Suppressor macrophage treated with lipopolysaccharide for 4 hours (primary cell): ENCODE results near the gene AMOTL1.

Experiments used
- DNase-seq: peaks from one replicate; pipeline ENCODE4 v3.0.0-alpha.2; 2020

The AMOTL1 gene

DNA sequence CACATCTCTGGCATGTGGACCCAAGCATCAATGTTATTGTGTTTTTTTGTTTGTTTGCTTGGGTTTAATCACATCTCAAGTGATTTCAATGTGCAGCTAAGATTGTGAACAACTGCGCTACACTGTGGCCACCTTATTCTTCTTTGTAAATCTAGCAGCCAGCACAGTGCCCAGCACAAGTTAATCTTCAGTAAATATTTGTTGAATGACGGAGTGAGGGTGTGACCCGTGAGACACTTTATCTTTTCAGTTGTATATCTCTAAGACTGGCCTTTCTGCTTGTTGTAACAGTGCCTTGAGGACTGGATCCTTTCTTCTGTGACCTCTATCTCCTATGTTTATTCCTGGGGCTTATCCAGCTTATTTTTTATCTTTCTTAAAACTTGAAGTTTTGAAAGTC lies 21.4 kb upstream of the AMOTL1 start:
- DNase-seq: no peak

DNA sequence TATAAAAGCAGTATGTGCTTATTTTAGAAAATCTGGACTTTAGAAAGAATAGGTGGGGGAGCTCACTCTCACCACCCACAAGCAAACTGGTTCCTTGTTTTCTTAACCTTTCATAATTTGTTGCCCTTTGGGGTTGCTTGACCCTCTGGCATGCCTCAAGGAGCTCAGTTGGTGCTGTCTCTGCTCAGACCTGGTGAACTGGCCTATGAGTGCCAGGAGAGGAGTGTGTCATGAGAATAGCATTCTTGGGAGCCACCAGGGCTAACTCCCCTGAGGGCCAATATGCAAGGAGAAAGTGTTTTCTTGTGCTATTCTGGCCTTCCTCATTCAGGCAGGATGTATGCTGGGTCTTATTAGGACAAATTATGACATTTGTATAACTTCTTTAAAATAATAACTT lies 21.0 kb upstream of the AMOTL1 start:
- no peak for DNase-seq

DNA sequence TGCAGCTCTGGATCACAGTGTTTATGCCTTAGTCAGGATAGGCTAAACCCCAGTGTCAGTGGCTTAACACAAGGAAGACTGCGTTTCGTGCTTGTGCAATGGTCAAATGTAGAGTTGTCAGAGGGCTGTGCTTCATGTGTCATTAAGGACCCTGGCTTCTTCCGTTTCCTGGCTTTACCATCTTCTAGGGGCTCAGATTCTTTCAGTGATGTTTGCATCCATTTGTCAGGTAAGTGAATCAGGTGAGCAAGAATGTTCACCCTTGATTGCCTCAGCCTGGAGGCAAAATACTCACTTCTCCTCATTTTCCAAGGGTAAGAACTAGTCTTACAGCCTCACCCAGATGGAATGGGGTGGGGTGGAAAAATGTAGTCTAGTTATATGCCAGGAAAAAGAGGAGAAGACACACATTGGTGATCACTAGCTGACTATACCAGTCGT lies 20.5 kb upstream of the AMOTL1 start:
- no peak for DNase-seq

DNA sequence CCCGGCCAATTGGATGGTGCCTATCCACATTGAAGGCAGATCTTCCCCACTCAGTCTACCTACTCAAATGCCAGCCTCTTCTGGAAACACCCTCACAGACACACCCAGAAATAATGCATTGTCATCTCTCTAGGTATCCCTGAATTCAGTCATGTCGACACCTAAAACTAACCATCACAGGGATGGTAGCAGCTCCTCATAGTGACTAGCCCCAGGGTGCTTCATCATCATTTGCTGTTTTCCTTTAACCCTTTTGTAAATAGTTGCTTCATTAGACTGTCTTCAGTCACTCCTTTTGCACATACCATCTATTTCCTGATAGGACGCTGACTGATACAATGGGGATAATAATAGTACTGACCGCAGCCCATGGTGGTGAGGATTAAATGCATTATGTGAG lies 18.8 kb upstream of the AMOTL1 start:
- DNase-seq: no peak

DNA sequence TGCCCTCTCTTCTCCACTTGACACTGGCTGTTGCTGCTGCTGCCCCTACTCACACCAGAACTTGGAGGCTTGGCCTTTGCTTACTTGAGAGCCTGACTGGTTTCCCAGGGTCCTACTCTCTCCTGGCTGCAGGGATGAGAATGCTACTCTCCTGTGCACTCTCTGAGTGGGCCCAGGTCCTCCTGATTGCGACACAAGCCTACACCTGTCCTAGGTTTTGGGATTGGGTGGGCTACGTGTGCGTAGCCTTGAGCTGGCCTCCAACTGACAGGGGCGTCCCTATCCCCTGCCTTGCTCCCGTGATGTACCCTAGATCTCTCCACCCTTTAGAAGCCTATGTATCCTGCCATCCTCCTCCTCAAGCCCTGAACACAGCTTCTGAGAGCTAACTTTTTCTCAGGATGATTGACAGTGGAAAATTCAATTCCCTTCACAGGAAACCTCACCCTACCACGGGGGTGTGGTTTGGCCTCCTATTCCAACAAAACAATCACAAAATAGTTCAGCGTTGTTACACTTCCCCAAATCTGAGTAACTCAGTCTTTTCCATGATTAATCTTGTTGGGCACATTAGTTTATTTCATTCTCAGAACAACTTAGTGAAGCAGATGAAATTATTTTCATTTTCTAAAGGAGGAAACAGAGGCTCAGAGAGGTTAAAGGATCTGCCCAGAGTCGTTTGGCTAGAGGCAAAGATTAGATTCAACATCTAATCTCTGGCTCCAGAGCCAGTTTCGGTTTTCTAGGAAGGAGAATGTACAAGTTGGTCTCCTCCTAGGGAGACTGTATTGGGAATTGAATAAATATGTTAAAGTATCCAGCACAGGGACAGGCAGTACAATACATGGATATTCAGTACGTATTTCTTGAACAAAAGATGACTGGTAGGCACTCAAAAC lies 17.6 kb upstream of the AMOTL1 start:
- DNase-seq: no peak

DNA sequence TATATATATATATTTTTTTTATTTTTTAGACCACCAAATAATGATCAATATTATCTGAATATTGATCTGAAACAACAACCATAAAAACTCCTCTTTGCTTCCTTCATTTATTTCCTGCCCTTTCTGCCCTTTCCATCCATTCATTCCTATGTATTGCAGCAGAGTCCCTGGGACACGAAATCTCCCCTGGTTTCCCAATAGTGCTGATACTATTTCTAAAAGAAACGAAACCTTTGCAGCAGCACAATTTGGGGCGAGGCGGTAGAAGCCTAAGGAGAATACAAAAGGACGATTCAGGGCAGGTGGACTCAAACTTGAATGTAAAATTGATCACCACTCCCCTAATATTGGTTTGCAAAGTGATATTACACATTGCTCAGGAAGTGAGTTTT lies 16.9 kb upstream of the AMOTL1 start:
- DNase-seq: no peak

DNA sequence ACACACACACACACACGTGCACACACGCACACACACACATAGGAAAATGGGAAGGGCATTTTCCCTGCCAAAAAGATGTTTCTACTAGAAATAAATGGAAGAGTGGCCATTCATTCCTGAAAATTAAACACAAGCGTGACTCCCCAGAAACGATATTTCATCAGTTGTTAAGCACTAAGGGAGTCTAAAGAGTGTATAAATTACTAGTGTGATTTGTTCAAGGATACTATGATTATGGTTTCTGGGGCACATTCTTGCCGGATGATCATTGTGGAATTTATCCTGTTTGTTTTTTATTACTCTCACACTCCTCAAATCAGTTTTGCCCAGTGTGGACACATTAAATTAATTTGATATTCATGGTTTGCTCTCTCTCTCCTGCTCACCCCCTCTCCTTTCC lies 16.4 kb upstream of the AMOTL1 start:
- DNase-seq: no peak

DNA sequence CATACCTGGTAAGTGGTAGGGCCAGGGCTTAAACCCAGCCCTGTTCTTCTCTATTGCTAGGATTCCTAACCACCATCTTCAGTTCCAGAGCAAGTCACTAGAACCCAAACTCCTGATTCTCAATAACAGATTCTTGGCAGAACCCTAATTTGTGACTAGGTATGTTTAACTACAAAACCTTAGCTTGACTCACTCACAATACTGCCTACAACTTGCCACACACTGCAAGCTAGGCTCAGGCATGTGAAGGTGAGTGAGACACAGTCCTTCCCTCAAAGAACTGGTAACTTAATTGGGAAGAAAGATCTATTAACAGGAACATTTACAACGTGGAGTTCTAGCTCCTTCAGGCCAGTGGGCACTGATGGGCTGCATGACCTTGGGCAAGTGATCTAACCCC lies 14.5 kb upstream of the AMOTL1 start:
- no peak for DNase-seq

DNA sequence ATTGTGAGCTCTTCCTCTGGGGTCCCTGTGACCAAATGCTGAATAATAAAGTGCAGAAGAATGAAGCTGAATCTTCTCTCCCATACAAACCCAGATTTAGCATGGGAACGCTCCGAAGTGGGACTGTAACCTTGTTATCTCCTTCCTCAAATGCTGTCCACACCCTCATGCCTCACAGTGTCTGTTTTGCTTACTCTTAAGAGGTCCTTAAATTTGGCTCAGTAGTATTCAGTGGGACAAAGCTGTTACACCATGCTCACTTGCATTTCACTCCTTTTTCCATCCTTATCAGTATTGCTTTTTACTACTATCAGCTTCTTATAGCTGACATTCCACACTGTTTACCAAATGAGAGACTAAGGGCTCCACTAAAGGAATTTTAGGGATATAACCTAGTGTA lies 13.8 kb upstream of the AMOTL1 start:
- DNase-seq: no peak

DNA sequence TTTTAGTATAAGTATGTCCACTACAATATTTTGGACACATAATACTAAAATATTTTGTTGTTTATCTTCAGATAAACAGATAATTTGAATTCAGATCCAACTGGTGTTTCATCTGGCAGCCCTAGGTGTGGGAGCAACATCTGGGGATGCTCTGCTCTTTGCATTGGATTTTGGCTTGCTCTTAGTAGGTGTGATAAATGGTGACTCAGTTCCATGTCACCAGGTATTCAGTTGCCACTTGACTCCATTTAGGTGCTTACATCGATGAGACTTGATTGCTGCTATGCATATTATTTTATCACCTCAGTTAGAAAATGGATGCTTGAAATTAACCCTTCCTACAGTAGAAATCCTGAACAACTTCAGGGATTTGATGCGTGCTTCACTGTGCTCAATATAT lies 13.3 kb upstream of the AMOTL1 start:
- no peak for DNase-seq

DNA sequence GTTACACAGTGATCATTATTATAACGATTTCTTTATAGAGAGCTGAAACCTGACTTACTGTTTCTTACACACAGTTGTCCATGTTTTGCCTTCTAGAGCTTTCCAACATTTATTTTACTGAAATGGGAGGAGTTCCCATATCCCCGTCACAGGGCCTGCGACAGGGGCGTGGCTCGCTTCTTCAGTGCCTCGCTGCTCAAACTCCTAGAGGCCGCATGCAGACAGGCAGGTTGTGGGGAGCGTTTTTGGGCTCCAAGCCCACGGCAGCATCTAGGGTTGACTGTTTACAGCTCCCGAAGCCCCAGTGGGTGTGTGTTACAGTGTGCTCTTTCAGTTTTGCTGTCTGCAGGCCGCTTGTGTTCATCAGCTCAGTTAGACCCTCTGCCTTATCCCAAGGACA lies 12.7 kb upstream of the AMOTL1 start:
- DNase-seq: no peak

DNA sequence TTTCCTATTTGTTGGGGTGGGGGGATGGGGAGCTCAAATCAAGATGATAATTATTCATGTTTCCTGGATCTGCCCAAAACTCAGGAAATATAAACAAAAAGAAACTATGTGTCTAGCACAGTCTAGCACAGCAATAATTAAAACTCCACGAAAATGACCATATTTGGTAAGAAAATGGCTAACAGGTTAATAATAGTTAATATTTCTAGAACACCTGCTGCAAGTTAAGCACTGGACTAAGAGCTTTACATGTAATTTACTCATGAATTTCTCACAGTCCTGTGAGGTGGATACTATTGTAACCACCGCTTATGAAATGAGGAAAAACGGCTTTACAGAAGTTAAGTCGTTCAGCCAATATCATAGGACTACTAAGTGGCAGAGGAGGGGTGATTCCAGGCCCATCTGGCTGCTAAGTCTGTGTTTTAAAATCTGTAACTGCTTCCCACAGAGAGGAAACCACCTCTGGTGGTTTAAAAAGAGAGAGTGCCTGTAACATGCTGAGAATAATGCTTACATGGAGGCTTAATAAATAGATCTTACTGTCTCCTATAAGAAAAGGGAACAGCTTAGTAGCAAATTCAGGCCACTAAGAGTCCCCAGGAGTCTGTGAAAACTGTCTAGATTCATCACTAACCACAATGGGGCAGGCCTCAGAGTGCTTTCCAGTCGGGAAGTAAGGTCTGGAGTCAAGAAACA lies 11.0 kb upstream of the AMOTL1 start:
- DNase-seq: no peak

DNA sequence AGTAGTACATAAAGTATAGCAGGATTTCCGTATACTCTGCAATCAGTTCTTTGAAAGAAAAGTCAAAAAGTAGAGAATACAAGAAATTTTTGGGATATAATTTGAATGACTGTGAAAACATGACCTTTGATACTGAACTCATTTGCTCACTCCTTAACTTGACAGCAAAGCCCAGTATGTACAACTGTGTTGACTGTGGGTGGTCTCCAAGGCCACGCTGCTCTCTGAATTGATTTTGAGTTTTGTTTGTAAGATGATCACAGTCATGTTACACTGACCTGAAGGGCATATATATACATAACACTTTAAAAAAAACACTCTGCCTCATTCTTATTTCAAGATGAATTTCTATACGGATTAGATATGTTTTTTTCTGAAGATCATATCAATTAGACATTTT lies 9.5 kb upstream of the AMOTL1 start:
- DNase-seq: no peak

DNA sequence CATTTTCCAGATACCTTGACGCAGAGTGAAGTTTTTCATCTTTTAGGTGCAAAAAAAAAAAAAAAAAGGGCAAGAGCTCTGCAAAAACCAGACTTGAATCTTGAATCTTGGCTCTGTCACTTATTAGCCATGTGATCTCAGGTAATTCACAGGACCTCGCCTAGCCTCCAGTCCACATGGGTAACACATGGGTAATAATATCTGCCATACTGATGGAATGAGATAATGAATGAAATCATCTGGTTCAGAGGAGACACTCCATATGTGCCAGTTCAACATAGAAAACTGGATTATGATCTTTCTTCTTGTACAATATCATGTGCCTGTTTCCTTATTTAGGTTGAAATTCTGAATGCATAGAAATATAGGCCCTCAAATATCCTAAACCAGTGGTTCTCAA lies 8.6 kb upstream of the AMOTL1 start:
- no peak for DNase-seq

DNA sequence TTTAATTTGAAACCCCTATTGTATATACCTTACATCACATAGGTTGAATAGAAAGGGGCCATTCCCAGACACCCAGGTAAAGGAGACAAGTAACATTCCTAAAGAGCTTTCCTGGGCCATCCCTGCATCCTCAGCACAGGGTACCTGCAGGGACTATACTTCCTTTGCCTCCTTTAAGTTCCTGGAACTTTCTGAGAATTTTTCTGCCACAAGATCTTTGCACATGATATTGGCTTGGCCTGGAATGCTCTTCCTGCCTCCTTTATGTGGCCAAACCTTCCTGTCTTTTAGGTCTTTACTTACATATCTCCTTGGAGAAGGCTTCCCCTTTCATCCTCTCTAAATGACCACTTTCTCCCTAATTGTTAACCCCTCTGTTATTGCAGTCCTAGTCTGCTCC lies 7.9 kb upstream of the AMOTL1 start:
- no peak for DNase-seq

DNA sequence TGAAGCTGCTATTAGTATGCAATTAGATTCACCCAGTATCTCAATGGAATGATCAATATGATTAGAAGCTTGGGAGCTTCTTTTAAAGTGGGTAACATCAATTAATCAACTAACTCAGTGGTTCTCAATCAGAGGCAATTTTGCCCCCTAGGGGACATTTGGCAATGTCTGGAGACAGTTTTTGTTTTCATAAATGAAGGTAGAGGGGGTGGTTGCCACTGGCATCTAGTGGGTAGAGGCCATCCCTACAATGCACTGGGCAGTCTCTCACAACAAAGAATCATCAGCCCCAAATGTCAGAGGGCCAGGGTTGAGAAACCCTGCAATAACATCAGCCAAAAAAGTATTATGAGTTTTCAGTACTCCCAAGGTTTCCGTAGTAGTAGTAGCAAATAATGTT lies 5.9 kb upstream of the AMOTL1 start:
- peak; percentile 14 for DNase-seq

DNA sequence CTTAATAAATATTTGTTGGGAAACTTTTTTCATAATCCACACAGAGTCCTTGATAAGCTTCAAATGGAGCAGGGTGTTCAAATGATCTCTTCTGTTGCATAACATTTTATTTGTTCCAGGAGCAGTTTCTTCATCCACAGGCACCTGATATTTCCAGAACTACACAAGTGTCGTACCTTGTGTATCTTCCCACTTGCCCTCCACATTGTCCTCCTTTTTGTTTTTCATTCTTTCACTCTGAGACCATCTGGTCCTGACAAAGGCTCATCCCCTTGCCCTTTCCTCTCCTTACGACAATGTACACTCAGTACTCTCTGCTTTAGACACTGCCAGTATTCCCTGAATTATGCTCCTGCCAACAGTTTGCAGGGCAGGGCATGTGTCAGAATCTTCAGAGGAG lies 5.2 kb upstream of the AMOTL1 start:
- DNase-seq: no peak

DNA sequence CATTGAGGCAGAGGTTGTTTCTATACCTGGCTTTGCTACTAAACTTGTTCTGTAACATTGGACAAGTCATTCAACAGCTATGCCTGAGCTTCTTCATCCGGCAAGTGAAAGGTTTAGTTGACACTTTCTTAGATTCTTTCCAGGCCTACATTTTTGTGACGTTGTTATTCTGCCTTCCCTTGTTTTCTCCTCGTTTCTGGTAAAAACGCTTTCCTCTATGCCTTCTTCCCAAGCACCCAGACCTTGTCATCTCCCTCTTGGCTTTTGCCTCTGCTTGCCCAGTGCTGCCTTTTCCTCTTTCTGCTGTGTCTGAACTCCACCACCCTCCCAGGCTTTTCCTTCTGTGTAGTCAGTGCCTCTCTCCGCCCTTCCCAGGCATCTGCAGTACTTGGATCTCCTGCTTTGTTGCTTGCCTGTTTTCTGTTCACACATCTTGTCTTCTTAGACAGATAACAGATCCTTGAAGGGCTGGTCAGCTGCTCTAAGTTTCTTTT lies 1.4 kb upstream of the AMOTL1 start:
- no peak for DNase-seq

DNA sequence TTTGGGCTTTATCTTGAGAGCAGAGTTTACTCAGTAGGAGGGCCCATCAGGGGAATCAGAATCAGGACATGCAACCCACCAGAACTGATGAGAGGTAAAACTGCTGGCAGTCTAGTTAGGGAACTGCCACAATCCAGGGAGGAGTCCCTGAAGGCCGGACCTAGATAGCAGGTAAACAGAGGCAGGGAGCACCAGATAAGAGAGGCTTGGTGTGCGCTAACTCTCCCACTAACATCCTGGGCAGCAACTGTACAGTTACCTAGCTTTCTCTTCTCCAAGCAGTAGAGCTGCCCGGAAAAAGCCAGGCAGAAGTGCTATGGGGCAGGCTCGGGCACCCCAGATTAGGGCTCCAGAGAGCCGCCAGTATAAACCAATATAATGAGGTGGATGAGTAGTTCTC lies 865 bp upstream of the AMOTL1 start:
- no peak for DNase-seq

DNA sequence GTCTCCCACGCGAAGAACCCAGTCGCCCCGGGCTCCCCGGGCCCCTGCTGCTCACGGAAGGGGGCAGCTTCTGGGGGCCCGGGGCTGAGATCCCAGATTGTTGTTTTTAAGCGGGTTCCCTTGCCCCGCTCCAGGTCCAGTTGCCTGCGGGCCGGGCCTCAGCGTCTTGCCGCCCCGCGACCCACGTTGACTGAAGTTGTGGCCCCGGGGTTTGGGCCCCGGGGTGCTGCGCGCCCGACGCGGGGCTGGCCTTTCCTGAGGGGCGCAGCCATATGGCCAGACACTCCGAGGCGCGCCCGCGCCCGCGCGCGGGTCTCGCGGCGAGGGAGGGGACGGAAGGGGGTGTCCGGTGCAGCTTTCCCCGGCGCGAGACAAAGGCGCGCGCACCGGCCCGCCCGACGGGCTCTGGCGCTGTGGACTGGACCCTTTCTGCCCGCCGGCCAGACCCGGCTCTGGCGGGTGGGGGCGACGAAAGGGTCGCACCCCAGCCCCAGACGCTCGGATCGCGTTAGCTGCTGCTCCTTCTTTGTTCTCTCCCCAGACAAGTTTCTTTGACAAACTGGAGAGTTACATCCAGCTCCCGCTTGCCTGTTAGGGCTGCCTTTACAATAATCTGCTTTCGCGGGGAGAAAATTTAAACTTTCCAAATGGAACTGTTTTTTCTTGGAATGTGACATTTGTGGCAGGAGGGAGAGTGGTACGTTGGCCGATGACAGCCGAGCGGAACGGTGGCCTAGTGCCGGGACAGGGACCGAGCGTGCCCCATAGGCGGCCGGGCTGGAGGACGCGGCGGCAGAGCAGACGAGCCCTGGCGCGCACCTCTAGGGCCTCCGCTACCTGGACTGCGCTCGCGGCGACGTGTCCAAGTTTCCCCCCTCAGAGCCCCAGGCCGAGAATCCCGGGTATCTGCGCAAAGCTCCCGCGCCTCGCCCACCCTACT lies 716 bp downstream of the AMOTL1 start:
- peak; percentile 28 for DNase-seq

DNA sequence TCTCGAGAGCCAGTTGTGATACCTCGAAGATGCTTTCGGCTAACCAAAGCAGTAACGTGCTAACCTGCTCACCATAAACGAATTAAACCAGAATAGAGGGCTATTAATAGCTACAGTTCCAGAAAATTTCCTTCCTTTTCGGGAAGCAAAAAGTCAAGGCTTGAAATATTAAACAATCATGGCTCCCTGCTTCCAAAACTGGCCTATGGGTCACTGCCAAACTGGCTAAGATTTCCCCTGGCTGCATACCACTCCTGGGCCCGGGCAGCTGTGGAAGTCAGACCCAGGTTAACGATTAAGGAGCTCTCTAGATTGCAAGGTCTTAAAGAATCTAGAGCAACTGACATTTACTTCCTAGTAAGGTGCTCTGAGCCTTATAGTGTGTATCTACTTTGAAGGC lies 1.7 kb downstream of the AMOTL1 start:
- no peak for DNase-seq

DNA sequence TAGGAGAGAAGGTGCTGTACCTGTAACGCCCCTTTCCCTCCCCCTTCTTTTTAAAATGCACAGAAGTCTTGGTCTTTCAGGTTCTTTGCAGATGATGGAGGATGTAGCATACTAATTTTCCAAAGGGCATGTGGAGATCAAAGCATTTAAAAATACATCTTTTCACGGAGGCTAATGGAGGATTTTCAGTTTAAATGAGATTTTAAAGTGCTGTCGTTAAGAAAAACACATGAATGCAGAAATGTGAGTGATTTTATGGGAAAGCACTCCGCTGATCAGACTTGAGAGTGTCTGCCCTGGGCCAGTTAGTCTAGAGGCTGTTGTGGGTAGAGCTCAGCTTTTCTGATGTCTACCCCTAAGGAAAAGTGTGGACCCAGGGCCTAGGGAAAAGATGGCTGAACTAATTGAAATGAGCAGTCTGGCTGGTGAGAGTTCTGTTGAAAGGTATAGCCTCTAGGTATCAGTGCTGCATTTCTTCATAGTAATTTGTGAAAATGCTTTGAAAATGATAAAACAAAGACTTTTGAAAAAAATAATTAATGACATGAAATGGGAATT lies 2.5 kb downstream of the AMOTL1 start:
- no peak for DNase-seq

DNA sequence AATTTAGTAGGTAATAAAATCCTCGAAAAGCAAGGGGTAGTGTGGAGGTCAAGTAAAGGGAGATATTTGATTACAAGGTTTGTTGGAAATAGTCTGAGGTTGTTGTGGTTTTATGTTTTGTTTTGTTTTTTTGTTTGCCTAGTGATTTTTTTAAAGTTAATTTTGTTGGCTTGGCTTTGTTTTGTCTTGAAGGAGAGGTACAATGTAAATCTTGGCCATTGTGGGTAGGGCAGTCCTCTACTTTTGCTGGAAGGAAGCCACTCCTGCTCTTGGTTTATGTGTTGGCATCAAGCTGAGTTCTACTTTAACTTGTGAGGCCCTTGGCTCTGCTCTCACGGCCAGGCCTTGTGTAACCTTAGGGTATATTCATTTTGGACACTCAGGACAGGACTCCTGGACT lies 3.2 kb downstream of the AMOTL1 start:
- no peak for DNase-seq
